Activated gamma-delta T cell treated with Interleukin-2 at 50 U/mL for 16 hours (primary cell): ENCODE data around the gene SOSTDC1.

Experiments used
- DNase-seq: peaks from one replicate; pipeline ENCODE4 v3.0.0-alpha.2; 2020

SOSTDC1 gene

GRCh38 chr7:16417906-16418305, 47.6 kb downstream of the SOSTDC1 start:
- DNase-seq: no peak

- DNase-seq: no peak
Observed at GRCh38 chr7:16416289-16417282, 49.0 kb downstream of the SOSTDC1 start.

GRCh38 chr7:16412274-16413254, 53.0 kb downstream of the SOSTDC1 start:
- no peak for DNase-seq
